GM12865 (cell line): ENCODE results near the gene SLC24A3.

Experiments used
- DNase-seq: peaks from one replicate; pipeline ENCODE4 v3.0.0; 2010; ENCODE audit warnings: low read depth
- H3K4me3 ChIP-seq: 2 replicates; pipeline ENCODE4 v1.5.1; 2011; ENCODE audit warnings: mild to moderate bottlenecking, low read depth, low read length, control low read depth
- TF ChIP-seq, protein P1 (sequence below): IDR thresholded peaks from 2 replicates; pipeline ENCODE4 v1.5.1; 2011; ENCODE audit warnings: low read length, control low read depth, low read depth, inconsistent platforms; ENCODE audit not compliant: insufficient read depth; ENCODE audit errors: missing control alignments

The SLC24A3 gene

DNA sequence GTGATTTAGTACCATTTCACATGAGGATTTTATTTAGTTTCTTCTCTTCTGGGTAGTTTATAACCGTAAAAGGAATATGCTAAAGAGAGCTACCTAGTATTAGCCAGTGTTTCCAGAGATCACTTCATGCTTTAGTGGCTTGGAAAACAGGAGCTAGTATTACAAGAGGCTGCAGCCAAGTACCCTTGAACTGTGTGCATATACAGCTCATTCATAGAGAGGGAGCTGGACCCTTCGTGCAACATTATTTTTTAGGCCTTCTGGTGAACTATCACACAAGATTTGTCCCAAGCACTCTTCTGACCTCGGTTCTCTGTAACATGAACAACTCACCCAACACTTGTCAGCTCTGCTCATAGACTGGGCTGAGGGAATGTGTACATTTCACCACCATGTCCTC, 470.7 kb downstream of the SLC24A3 start:
- TF ChIP-seq, protein P1, sequence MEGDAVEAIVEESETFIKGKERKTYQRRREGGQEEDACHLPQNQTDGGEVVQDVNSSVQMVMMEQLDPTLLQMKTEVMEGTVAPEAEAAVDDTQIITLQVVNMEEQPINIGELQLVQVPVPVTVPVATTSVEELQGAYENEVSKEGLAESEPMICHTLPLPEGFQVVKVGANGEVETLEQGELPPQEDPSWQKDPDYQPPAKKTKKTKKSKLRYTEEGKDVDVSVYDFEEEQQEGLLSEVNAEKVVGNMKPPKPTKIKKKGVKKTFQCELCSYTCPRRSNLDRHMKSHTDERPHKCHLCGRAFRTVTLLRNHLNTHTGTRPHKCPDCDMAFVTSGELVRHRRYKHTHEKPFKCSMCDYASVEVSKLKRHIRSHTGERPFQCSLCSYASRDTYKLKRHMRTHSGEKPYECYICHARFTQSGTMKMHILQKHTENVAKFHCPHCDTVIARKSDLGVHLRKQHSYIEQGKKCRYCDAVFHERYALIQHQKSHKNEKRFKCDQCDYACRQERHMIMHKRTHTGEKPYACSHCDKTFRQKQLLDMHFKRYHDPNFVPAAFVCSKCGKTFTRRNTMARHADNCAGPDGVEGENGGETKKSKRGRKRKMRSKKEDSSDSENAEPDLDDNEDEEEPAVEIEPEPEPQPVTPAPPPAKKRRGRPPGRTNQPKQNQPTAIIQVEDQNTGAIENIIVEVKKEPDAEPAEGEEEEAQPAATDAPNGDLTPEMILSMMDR, result no peak
- H3K4me3 ChIP-seq, result no peak overlapping the region
- DNase-seq, result no peak

- TF ChIP-seq, protein P1, result no peak
- no peak for DNase-seq
- H3K4me3 ChIP-seq, result no peak overlapping the region
These were observed 471.4 kb downstream of the SLC24A3 start for GRCh38 chr20:19683822-19684221.

DNA sequence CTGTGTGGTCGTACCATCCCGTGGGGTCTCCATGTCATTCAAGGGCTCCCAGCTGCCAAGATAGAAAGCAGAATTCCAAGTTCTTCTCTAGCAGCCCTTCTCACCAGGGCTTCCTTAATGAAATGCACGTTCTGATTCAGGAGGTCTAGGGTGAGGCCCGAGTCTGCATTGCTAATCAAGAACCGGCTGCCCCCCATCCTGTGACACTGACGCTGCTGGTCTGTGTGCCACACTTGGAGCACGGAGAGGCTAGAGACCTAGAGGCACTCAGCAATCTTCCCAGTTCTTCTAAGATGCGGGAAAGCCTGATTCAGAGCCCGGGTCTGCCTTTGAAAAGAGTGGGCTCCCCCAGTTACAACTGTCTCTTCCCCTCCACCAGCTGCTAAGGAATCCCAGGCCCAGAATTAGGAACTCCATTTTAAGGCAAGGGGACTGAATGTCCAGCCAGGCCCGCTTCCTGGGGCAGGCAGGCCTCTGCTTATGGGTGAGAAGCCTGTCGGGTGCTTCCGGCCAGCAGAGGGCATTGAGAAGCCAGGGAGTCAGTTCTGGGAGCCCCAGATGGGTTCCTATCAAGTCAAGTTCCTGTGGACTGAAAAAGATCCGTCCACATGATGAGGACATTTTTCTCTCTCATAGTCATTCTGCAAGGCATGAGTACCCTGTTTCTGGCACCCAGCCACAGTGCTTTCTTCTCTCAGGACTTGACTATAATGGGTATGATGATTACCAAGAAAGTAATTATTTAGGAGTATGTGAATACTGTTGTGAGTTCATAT, 475.8 kb downstream of the SLC24A3 start:
- H3K4me3 ChIP-seq, result no peak overlapping the region
- DNase-seq, result peak; percentile 14
- TF ChIP-seq, protein P1, result peak; percentile 8

GRCh38 chr20:19690462-19690861, 478.0 kb downstream of the SLC24A3 start:
- TF ChIP-seq, protein P1, result no peak
- H3K4me3 ChIP-seq, result no peak overlapping the region
- no peak for DNase-seq

GRCh38 chr20:19691125-19691524, 478.7 kb downstream of the SLC24A3 start:
- H3K4me3 ChIP-seq, result no peak overlapping the region
- DNase-seq, result no peak
- TF ChIP-seq, protein P1, result no peak

- H3K4me3 ChIP-seq, result no peak overlapping the region
- DNase-seq, result no peak
- TF ChIP-seq, protein P1, result no peak
These were observed 479.7 kb downstream of the SLC24A3 start for GRCh38 chr20:19692100-19692499.

DNA sequence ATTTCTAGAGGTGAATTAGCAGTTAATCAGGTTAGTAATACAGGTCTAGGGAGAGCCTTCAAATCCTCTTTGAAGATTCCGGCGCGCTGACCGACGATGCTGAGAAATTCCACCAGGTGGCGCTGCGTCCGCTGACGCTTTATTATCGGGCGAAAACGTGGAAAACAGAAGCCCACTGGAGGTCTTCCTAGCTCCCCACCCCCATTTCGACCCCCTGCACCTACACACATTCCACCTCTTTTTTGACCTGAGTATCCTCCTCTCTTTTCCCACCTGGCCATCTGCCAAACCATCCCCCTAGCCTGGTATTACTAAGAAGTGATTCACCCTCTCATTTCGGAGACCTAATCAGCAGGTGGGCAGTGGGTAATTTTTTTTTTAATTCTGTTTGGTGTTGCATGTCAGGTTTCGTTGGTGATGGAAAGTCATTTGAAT, 480.3 kb downstream of the SLC24A3 start:
- peak; percentile 41 for DNase-seq
- TF ChIP-seq, protein P1, result peak; percentile 87
- no peak overlapping the region for H3K4me3 ChIP-seq
